WTC11 (cell line): Measurements from ENCODE around the gene EPHX1. TPM values are rescaled to one million over a fixed set of nuclear protein-coding genes. Genes with fewer than 3 reads are reported as not detected.
A peak's percentile ranks its signal among the peaks of the same experiment; 100 is the strongest.
"Not testable (repeated sequence)": the region's sequence is repeated elsewhere in the genome, so short reads cannot be mapped to it uniquely, and the experiment has no call there.

Experiments
- ATAC-seq: fragments of 200-7000 bp; cut with Tn5 transposase; 2 replicates; pipeline ENCODE4 v1.10.0; 2021; ENCODE audit warnings: mild to moderate bottlenecking, moderate library complexity
- CTCF ChIA-PET: fragments of 300-600 bp; sonication (Branson Sonifier 250); formaldehyde crosslinking; loops from one replicate; lab custom pipeline; 2021; ENCODE audit warnings: antibody characterized with exemption; lab: Charles Lee
- POLR2A ChIA-PET: fragments of 350-600 bp; sonication (Branson Sonifier 250); formaldehyde crosslinking; loops from one replicate; lab custom pipeline; 2021; ENCODE audit warnings: antibody characterized with exemption; lab: Charles Lee
- DNase-seq: peaks from one replicate; pipeline ENCODE4 v3.0.0; 2021; ENCODE audit warnings: low spot score
- H3K27ac Mint-ChIP-seq: 2 replicates; pipeline ENCODE4 v1.8.0; 2021; ENCODE audit warnings: mixed read lengths
- H3K27me3 Mint-ChIP-seq: 2 replicates; pipeline ENCODE4 v1.8.0; 2021; ENCODE audit warnings: low read depth, mild to moderate bottlenecking, moderate library complexity, mixed read lengths
- H3K36me3 Mint-ChIP-seq: 2 replicates; pipeline ENCODE4 v1.8.0; 2021; ENCODE audit warnings: mixed read lengths
- H3K4me1 Mint-ChIP-seq: 2 replicates; pipeline ENCODE4 v1.8.0; 2022; ENCODE audit warnings: mixed read lengths
- H3K4me3 Mint-ChIP-seq: 2 replicates; pipeline ENCODE4 v1.8.0; 2021; ENCODE audit warnings: mild to moderate bottlenecking, moderate library complexity, mixed read lengths
- H3K9me3 Mint-ChIP-seq: 2 replicates; pipeline ENCODE4 v1.8.0; 2021; ENCODE audit warnings: mixed read lengths
- CREB1 ChIP-seq: sonication (generic); formaldehyde crosslinking; IDR thresholded peaks from 2 replicates; pipeline ENCODE4 v1.8.0; 2023; ENCODE audit warnings: mild to moderate bottlenecking, missing genetic modification reagents
- CREM ChIP-seq: sonication (generic); formaldehyde crosslinking; IDR thresholded peaks from 2 replicates; pipeline ENCODE4 v1.8.1; 2022; ENCODE audit warnings: mild to moderate bottlenecking, missing genetic modification reagents, moderate library complexity
- EMX1 ChIP-seq: fragments of 250-450 bp; sonication (Bioruptor Pico); IDR thresholded peaks from 2 replicates; pipeline ENCODE4 v1.8.0; 2021; ENCODE audit warnings: mild to moderate bottlenecking
- GTF2I ChIP-seq: fragments of 250-450 bp; sonication (Bioruptor Pico); conservative IDR thresholded peaks from 2 replicates; pipeline ENCODE4 v1.4.0; 2021; ENCODE audit warnings: mild to moderate bottlenecking
- RELA ChIP-seq: sonication (generic); formaldehyde crosslinking; IDR thresholded peaks from 2 replicates; pipeline ENCODE4 v1.8.1; 2022; ENCODE audit warnings: missing genetic modification reagents, mild to moderate bottlenecking, borderline replicate concordance
- RORB ChIP-seq: fragments of 250-450 bp; sonication (Bioruptor Pico); IDR thresholded peaks from 2 replicates; pipeline ENCODE4 v1.9.0; 2021; ENCODE audit warnings: mild to moderate bottlenecking
- TEAD4 ChIP-seq: sonication (generic); formaldehyde crosslinking; IDR thresholded peaks from 2 replicates; pipeline ENCODE4 v1.8.0; 2022; ENCODE audit warnings: mild to moderate bottlenecking, missing genetic modification reagents
- ZNF121 ChIP-seq: sonication (generic); formaldehyde crosslinking; IDR thresholded peaks from 2 replicates; pipeline ENCODE4 v1.8.0; 2023; ENCODE audit warnings: missing genetic modification reagents
- ZNF263 ChIP-seq: sonication (generic); formaldehyde crosslinking; IDR thresholded peaks from 2 replicates; pipeline ENCODE4 v1.8.1; 2022; ENCODE audit warnings: low read depth, mild to moderate bottlenecking, moderate library complexity, missing genetic modification reagents
- ZNF416 ChIP-seq: fragments of 250-450 bp; sonication (Bioruptor Pico); IDR thresholded peaks from 2 replicates; pipeline ENCODE4 v1.9.0; 2021; ENCODE audit warnings: mild to moderate bottlenecking, inconsistent platforms
- ZNF671 ChIP-seq: fragments of 250-450 bp; sonication (Bioruptor Pico); IDR thresholded peaks from 2 replicates; pipeline ENCODE4 v1.8.0; 2021; ENCODE audit warnings: mild to moderate bottlenecking
- total RNA-seq: library from RNA; stranded (reverse); gene quantifications from 3 replicates; pipeline ENCODE4 v1.2.3, GENCODE V29; 2021
- TF ChIP-seq, protein P1 (sequence below): sonication (generic); formaldehyde crosslinking; IDR thresholded peaks from 2 replicates; pipeline ENCODE4 v1.8.1; 2023; ENCODE audit warnings: mild to moderate bottlenecking, missing genetic modification reagents, borderline replicate concordance
- TF ChIP-seq, protein P2 (sequence below): fragments of 250-450 bp; sonication (Bioruptor Pico); IDR thresholded peaks from 2 replicates; pipeline ENCODE4 v1.9.0; 2021; ENCODE audit warnings: mild to moderate bottlenecking
- TF ChIP-seq, protein P3 (sequence below): sonication (generic); formaldehyde crosslinking; IDR thresholded peaks from 2 replicates; pipeline ENCODE4 v1.8.0; 2023; ENCODE audit warnings: mild to moderate bottlenecking, missing genetic modification reagents
- TF ChIP-seq, protein P4 (sequence below): fragments of 250-450 bp; sonication (Bioruptor Pico); IDR thresholded peaks from 2 replicates; pipeline ENCODE4 v1.8.0; 2021; ENCODE audit warnings: mild to moderate bottlenecking

EPHX1 gene
- total RNA-seq, 1 experiment from 2014 or later: 60.9 TPM

DNA sequence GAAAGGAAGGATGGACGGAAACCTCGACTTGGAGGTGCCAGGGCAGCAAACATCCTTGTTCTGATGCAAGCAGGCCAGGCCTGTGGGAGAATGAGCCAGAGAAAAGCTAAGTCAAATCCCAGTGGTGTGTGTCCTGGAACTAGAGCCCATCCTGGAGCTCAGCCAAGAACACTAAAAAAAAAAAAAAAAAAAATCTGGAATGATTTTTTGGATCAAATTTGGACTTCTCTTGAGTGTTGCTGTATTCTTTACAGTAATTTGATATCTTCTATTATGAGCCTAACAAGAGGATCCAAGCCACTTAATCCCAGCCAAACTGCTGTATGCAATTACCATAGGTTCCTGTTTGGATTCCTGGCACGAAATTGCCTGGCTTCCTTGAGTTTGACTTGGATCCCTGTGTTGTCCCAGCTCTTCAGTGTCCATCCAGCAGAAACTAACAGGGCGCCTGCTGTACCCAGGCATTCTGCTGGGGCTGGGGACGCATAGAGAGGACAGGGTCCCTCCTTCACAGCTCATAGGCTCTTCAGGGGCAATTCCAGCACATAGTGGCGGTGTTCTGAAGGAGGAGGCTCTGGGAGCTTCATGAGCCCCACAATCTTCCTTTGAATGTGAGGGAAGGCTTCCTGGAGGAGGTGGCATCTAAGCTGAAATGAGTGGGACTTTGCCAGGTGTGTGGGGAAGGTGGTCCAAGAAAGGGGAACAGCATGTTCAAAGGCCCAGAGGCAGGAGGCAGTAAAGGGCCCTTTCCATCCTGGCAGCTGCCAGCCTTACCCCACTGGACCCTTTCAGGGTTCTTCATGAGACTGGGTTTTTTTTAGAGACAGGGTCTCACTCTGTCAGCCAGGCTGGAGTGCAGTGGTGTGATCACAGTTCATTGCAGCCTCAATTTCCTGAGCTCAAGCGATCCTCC, 24.7 kb downstream of the EPHX1 start (continued):
- TF ChIP-seq, protein P1, sequence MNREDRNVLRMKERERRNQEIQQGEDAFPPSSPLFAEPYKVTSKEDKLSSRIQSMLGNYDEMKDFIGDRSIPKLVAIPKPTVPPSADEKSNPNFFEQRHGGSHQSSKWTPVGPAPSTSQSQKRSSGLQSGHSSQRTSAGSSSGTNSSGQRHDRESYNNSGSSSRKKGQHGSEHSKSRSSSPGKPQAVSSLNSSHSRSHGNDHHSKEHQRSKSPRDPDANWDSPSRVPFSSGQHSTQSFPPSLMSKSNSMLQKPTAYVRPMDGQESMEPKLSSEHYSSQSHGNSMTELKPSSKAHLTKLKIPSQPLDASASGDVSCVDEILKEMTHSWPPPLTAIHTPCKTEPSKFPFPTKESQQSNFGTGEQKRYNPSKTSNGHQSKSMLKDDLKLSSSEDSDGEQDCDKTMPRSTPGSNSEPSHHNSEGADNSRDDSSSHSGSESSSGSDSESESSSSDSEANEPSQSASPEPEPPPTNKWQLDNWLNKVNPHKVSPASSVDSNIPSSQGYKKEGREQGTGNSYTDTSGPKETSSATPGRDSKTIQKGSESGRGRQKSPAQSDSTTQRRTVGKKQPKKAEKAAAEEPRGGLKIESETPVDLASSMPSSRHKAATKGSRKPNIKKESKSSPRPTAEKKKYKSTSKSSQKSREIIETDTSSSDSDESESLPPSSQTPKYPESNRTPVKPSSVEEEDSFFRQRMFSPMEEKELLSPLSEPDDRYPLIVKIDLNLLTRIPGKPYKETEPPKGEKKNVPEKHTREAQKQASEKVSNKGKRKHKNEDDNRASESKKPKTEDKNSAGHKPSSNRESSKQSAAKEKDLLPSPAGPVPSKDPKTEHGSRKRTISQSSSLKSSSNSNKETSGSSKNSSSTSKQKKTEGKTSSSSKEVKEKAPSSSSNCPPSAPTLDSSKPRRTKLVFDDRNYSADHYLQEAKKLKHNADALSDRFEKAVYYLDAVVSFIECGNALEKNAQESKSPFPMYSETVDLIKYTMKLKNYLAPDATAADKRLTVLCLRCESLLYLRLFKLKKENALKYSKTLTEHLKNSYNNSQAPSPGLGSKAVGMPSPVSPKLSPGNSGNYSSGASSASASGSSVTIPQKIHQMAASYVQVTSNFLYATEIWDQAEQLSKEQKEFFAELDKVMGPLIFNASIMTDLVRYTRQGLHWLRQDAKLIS (CRISPR knock-in tag): no peak
- no peak for TF ChIP-seq CREM (CRISPR knock-in tag)
- TF ChIP-seq ZNF121 (CRISPR knock-in tag): no peak

DNA sequence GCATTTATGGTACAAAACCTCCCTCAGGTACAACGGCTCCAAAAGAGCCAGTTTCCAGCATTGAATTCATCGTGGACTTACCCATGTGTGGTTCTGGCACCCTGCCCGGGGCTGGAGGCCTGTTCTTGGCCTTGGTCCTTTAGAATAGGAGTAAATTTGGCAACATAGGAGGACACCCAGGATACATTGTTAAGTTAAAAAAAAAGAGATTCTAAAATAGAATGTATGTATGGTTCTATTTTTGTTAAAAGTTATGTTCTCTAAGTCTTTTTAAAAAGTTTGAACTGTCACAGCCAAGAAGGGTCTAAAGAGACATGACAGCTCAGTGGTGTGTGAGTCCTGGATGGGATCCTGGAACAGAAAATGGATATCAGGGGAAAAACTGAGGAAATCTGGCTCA, 25.9 kb downstream of the EPHX1 start:
- ChIA-PET CTCF (interaction anchor here (0.8 kb wide), 1 partner anchor 10 kb away, joined by 3 read pairs; no protein-coding TSS in a partner anchor), POLR2A (no interaction called here)
- Mint-ChIP-seq H3K27ac (no peak overlapping the region), H3K4me1 (no peaks in the 10 kb centered on the region), H3K27me3 (no peaks in the 10 kb centered on the region), H3K9me3 (no peaks in the 10 kb centered on the region), H3K4me3 (no peak overlapping the region), H3K36me3 (peaks cover 54% of the 10 kb centered on the region)
- DNase-seq (no peak), ATAC-seq (no peak)
- TF ChIP-seq ZNF263 (CRISPR knock-in tag) (no peak), GTF2I (CRISPR knock-in tag) (no peak), CREB1 (no peak), ZNF416 (no peak), ZNF671 (CRISPR knock-in tag) (no peak)
- TF ChIP-seq, protein P2, sequence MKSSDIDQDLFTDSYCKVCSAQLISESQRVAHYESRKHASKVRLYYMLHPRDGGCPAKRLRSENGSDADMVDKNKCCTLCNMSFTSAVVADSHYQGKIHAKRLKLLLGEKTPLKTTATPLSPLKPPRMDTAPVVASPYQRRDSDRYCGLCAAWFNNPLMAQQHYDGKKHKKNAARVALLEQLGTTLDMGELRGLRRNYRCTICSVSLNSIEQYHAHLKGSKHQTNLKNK (CRISPR knock-in tag): no peak
- TF ChIP-seq, protein P3, sequence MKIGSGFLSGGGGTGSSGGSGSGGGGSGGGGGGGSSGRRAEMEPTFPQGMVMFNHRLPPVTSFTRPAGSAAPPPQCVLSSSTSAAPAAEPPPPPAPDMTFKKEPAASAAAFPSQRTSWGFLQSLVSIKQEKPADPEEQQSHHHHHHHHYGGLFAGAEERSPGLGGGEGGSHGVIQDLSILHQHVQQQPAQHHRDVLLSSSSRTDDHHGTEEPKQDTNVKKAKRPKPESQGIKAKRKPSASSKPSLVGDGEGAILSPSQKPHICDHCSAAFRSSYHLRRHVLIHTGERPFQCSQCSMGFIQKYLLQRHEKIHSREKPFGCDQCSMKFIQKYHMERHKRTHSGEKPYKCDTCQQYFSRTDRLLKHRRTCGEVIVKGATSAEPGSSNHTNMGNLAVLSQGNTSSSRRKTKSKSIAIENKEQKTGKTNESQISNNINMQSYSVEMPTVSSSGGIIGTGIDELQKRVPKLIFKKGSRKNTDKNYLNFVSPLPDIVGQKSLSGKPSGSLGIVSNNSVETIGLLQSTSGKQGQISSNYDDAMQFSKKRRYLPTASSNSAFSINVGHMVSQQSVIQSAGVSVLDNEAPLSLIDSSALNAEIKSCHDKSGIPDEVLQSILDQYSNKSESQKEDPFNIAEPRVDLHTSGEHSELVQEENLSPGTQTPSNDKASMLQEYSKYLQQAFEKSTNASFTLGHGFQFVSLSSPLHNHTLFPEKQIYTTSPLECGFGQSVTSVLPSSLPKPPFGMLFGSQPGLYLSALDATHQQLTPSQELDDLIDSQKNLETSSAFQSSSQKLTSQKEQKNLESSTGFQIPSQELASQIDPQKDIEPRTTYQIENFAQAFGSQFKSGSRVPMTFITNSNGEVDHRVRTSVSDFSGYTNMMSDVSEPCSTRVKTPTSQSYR: no peak

DNA sequence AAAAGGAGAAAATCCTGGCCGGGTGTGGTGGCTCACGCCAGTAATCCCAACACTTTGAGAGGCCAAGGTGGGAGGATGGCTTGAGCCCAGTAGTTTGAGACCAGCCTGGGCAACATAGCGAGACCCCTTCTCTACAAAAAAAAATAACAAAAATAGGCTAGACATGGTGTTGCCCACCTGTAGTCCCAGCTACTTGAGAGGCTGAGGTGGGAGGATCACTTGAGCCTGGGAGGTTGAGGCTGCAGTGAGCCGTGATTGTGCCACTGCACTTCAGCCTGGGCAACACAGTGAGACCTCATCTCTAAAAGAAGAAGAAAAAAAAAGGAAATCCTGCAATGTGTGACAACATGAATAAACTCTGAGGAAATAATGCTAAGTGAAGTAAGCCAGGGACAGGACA, 26.4 kb downstream of the EPHX1 start:
- TF ChIP-seq ZNF121 (CRISPR knock-in tag): peak; percentile 64; the same call in 1 of the 2 replicates
- H3K9me3 Mint-ChIP-seq, POLR2A ChIA-PET, H3K4me1 Mint-ChIP-seq, ATAC-seq, H3K4me3 Mint-ChIP-seq, H3K27ac Mint-ChIP-seq, CTCF ChIA-PET, H3K27me3 Mint-ChIP-seq, DNase-seq: not testable (repeated sequence)
- H3K36me3 Mint-ChIP-seq: peaks cover 53% of the 10 kb centered on the region

DNA sequence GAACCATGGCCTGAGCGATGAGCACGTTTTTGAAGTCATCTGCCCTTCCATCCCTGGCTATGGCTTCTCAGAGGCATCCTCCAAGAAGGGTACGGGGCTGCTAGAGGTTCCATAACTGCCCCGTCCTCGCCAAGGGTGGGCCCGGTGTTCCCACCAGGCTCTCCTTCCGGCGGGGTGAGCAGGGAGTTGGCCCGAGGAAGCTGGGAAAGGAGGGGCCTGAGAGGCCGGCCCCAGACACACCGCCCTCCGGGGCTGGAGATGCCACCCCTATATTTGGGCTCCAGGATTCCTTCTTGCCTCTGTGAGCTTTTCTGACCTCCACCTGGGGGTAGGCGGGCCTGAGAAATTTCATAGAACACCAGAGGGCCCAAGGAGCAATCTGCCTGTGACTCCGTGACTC, 28.9 kb downstream of the EPHX1 start:
- Mint-ChIP-seq H3K27ac (no peak overlapping the region), H3K36me3 (peaks cover 32% of the 10 kb centered on the region), H3K4me3 (no peak overlapping the region), H3K9me3 (no peaks in the 10 kb centered on the region), H3K4me1 (0 out of 2 replicates have a peak, but pooled peaks cover 4% of the 10 kb centered on the region)
- no peak for ATAC-seq
- CTCF ChIA-PET: interaction anchor here (1.0 to 1.2 kb wide), 2 partner anchors 61 to 98 kb away, joined by 3 read pairs; partner anchors contain the start of gene SRP9
- no peak for DNase-seq
- TF ChIP-seq RELA (CRISPR knock-in tag): no peak
- no peak for TF ChIP-seq RORB
- no peak for TF ChIP-seq EMX1
- no peak for TF ChIP-seq TEAD4 (CRISPR knock-in tag)
- TF ChIP-seq, protein P4, sequence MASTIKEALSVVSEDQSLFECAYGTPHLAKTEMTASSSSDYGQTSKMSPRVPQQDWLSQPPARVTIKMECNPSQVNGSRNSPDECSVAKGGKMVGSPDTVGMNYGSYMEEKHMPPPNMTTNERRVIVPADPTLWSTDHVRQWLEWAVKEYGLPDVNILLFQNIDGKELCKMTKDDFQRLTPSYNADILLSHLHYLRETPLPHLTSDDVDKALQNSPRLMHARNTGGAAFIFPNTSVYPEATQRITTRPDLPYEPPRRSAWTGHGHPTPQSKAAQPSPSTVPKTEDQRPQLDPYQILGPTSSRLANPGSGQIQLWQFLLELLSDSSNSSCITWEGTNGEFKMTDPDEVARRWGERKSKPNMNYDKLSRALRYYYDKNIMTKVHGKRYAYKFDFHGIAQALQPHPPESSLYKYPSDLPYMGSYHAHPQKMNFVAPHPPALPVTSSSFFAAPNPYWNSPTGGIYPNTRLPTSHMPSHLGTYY: no peak
- TF ChIP-seq, all 79 proteins: peak for 0
- POLR2A ChIA-PET: no interaction called here
- H3K27me3 Mint-ChIP-seq: no peaks in the 10 kb centered on the region
